Activated B cell treated with CpG ODN at 0.5 μM for 24 hours (primary cell): ENCODE results near the gene LDLRAD3. TPM values are rescaled to one million over a fixed set of nuclear protein-coding genes. Genes with fewer than 3 reads are reported as not detected.

Experiments
- ATAC-seq: fragments of 200-7000 bp; cut with Tn5 transposase; one replicate; pipeline ENCODE4 v1.10.0; 2021; ENCODE audit warnings: low read depth, mild to moderate bottlenecking, moderate library complexity
- CTCF ChIA-PET: fragments of 350-600 bp; sonication (Branson Sonifier 250); formaldehyde crosslinking; loops from one replicate; lab custom pipeline; 2021; ENCODE audit warnings: antibody characterized with exemption; lab: Charles Lee
- POLR2A ChIA-PET: fragments of 350-600 bp; sonication (Branson Sonifier 250); formaldehyde crosslinking; loops from one replicate; lab custom pipeline; 2021; ENCODE audit warnings: antibody characterized with exemption; lab: Charles Lee
- DNase-seq: peaks from one replicate; pipeline ENCODE4 v3.0.0; 2022
- H3K27ac Mint-ChIP-seq: one replicate; pipeline ENCODE4 v1.8.0; 2020; ENCODE audit warnings: mixed read lengths
- H3K27me3 Mint-ChIP-seq: one replicate; pipeline ENCODE4 v1.8.0; 2021; ENCODE audit warnings: mixed read lengths
- H3K36me3 Mint-ChIP-seq: one replicate; pipeline ENCODE4 v1.8.0; 2021; ENCODE audit warnings: low read depth, mixed read lengths
- H3K4me1 Mint-ChIP-seq: one replicate; pipeline ENCODE4 v1.8.0; 2021; ENCODE audit warnings: mixed read lengths
- H3K4me3 Mint-ChIP-seq: one replicate; pipeline ENCODE4 v1.8.0; 2020; ENCODE audit warnings: mild to moderate bottlenecking, mixed read lengths
- H3K9me3 Mint-ChIP-seq: one replicate; pipeline ENCODE4 v1.8.0; 2020; ENCODE audit warnings: mixed read lengths
- intact Hi-C: fragments of 100-400 bp; cut with micrococcal nuclease; formaldehyde crosslinking; loops from one replicate; pipeline ENCODE4 v1.15.1; 2024
- total RNA-seq: library from RNA; stranded (reverse); gene quantifications from 2 replicates; pipeline ENCODE4 v1.2.3, GENCODE V29; 2022
- TF ChIP-seq, protein P1 (sequence below): fragments of 200-600 bp; IDR thresholded peaks from one replicate; pipeline ENCODE4 v1.8.0; 2022; ENCODE audit warnings: antibody characterized with exemption, mild to moderate bottlenecking

The LDLRAD3 gene
- total RNA-seq, 1 donor from 2014 or later = not detected

DNA sequence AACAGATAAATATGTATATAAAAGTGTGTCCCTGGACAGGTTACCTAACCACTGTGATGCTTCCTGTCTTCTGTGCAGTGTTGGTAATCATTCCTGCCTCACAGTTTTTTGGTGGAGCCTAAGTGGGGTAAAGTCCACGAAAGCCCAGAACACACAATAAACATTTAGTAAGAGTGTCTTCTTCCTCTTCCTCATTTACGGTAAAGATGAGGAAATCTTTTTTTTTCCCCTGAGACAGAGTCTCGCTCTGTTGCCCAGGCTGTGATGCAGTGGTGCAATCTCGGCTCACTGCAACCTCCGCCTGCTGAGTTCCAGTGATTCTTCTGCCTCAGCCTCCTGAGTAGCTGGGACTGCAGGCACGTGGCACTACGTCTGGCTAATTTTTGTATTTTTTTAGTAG lies 117.1 kb downstream of the LDLRAD3 start:
- no peaks in the 10 kb centered on the region for H3K36me3 Mint-ChIP-seq
- H3K9me3 Mint-ChIP-seq = peaks cover 15% of the 10 kb centered on the region
- CTCF ChIA-PET = no interaction called here
- ATAC-seq (no peak), DNase-seq (no peak)
- POLR2A ChIA-PET = no interaction called here
- H3K27ac Mint-ChIP-seq = no peak overlapping the region
- TF ChIP-seq, protein P1, sequence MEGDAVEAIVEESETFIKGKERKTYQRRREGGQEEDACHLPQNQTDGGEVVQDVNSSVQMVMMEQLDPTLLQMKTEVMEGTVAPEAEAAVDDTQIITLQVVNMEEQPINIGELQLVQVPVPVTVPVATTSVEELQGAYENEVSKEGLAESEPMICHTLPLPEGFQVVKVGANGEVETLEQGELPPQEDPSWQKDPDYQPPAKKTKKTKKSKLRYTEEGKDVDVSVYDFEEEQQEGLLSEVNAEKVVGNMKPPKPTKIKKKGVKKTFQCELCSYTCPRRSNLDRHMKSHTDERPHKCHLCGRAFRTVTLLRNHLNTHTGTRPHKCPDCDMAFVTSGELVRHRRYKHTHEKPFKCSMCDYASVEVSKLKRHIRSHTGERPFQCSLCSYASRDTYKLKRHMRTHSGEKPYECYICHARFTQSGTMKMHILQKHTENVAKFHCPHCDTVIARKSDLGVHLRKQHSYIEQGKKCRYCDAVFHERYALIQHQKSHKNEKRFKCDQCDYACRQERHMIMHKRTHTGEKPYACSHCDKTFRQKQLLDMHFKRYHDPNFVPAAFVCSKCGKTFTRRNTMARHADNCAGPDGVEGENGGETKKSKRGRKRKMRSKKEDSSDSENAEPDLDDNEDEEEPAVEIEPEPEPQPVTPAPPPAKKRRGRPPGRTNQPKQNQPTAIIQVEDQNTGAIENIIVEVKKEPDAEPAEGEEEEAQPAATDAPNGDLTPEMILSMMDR = no peak
- H3K4me3 Mint-ChIP-seq = no peak overlapping the region
- intact Hi-C loops = no loop called here
- peaks cover 11% of the 10 kb centered on the region for H3K27me3 Mint-ChIP-seq
- H3K4me1 Mint-ChIP-seq = peaks cover 2% of the 10 kb centered on the region

GRCh38 chr11:36061471-36061870 lies 117.6 kb downstream of the LDLRAD3 start:
- ATAC-seq = no peak
- Mint-ChIP-seq H3K27me3 (peaks cover 11% of the 10 kb centered on the region), H3K36me3 (no peaks in the 10 kb centered on the region), H3K9me3 (peaks cover 15% of the 10 kb centered on the region), H3K4me3 (no peak overlapping the region), H3K27ac (no peak overlapping the region), H3K4me1 (peaks cover 2% of the 10 kb centered on the region)
- POLR2A ChIA-PET = no interaction called here
- no peak for DNase-seq
- TF ChIP-seq, protein P1 = no peak
- CTCF ChIA-PET = no interaction called here
- intact Hi-C loops = no loop called here

DNA sequence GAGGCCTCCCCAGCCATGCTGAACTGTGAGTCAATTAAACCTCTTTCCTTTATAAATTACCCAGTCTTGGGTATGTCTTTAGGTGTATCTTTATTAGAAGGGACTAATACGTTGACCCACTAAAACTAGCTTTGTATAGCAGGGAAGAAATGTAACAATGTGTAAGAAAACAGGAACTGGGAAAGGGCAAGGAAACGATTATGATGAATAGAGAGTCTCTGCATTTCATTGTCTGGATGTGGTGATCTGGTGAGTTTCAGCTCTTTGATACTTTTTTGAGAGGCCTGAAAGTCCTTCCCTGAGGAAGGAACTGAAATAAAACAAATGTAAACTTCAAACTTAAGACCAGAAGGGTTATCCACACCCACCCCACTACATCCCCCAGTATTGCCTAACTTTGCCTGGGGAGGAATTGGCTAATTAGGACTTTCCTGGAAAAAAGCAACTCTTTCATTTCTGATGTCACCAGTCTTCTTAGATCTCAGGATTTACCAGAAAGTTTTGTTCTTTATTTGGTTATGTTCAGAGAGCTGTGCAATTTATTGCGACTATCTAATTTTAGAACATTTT lies 119.0 kb downstream of the LDLRAD3 start:
- intact Hi-C loops = no loop called here
- DNase-seq = no peak
- ATAC-seq = no peak
- CTCF ChIA-PET = no interaction called here
- Mint-ChIP-seq H3K36me3 (no peaks in the 10 kb centered on the region), H3K4me1 (peaks cover 2% of the 10 kb centered on the region), H3K27me3 (peaks cover 13% of the 10 kb centered on the region), H3K4me3 (no peak overlapping the region), H3K9me3 (peaks cover 19% of the 10 kb centered on the region), H3K27ac (no peak overlapping the region)
- TF ChIP-seq, protein P1 = no peak
- POLR2A ChIA-PET = no interaction called here

GRCh38 chr11:36065436-36065835 lies 121.6 kb downstream of the LDLRAD3 start:
- H3K4me3 Mint-ChIP-seq = no peak overlapping the region
- DNase-seq (no peak), ATAC-seq (no peak)
- H3K27ac Mint-ChIP-seq = no peak overlapping the region
- TF ChIP-seq, protein P1 = no peak
- ChIA-PET POLR2A (no interaction called here), CTCF (no interaction called here)
- peaks cover 14% of the 10 kb centered on the region for H3K9me3 Mint-ChIP-seq
- no peaks in the 10 kb centered on the region for H3K36me3 Mint-ChIP-seq
- H3K4me1 Mint-ChIP-seq = peaks cover 2% of the 10 kb centered on the region
- peaks cover 8% of the 10 kb centered on the region for H3K27me3 Mint-ChIP-seq
- intact Hi-C loops = no loop called here

DNA sequence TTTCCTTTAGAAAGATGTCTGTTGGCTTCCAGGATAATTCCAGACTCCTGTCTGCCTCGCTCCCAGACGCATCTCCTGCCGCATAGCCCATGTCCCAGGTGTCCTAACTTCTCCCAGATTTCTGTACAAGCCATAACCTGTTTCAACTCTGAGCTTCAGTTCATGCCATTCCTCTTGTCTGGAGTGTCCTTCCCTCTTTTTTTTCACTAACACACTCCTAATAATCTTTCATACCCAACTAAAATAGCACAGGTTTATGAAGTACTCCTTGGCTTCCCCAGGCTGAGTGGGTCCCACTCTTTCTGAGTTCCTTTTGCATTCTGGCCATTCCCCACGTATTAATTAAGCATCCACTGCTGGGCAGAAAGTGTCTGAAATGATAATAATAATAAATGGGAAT lies 123.0 kb downstream of the LDLRAD3 start:
- DNase-seq (no peak), ATAC-seq (no peak)
- Mint-ChIP-seq H3K4me1 (no peaks in the 10 kb centered on the region), H3K4me3 (no peak overlapping the region), H3K27ac (no peak overlapping the region), H3K27me3 (peaks cover 9% of the 10 kb centered on the region), H3K9me3 (peaks cover 12% of the 10 kb centered on the region), H3K36me3 (no peaks in the 10 kb centered on the region)
- ChIA-PET POLR2A (no interaction called here), CTCF (no interaction called here)
- TF ChIP-seq, protein P1 = no peak
- intact Hi-C loops = no loop called here
